AG04450 (cell line): ENCODE data around the gene NUP98. TPM values are rescaled to one million over a fixed set of nuclear protein-coding genes. Genes with fewer than 3 reads are reported as not detected.
A peak's percentile ranks its signal among the peaks of the same experiment; 100 is the strongest.

ENCODE experiments used
- CTCF ChIA-PET: fragments of 300-600, 350-600 bp; formaldehyde crosslinking; extraction: SDS; loops from one replicate; lab custom pipeline; 2022; ENCODE audit warnings: antibody characterized with exemption, inconsistent platforms; lab: Charles Lee
- POLR2A ChIA-PET: fragments of 350-600 bp; formaldehyde crosslinking; extraction: SDS; loops from one replicate; lab custom pipeline; 2021; ENCODE audit warnings: antibody characterized with exemption, inconsistent platforms; lab: Yijun Ruan, JAX
- DNase-seq: peaks from one replicate; pipeline ENCODE4 v3.0.0-alpha.2; 2011; ENCODE audit warnings: low read depth, low spot score
- H3K27ac ChIP-seq: one replicate; pipeline ENCODE4 v1.5.1; 2012; ENCODE audit warnings: low read depth, low read length, control low read depth
- H3K27me3 ChIP-seq: one replicate; pipeline ENCODE4 v1.6.0; 2012; ENCODE audit warnings: low read length; ENCODE audit not compliant: control insufficient read depth, insufficient read depth
- H3K4me3 ChIP-seq: 2 replicates; pipeline ENCODE4 v1.5.1; 2011; ENCODE audit warnings: mild to moderate bottlenecking, low read depth, low read length, control low read depth
- H3K9me3 ChIP-seq: 2 replicates; pipeline ENCODE4 v1.5.1; 2012; ENCODE audit warnings: low read length; ENCODE audit not compliant: control insufficient read depth, insufficient read depth
- CTCF ChIP-seq: IDR thresholded peaks from 2 replicates; pipeline ENCODE4 v1.5.1; 2011; ENCODE audit warnings: low read depth, low read length, control low read depth, inconsistent platforms
- polyA plus RNA-seq: library from polyadenylated mRNA; depleted of rRNA; stranded (reverse); fragments of >200 nt; gene quantifications from 2 replicates; pipeline ENCODE4 v1.2.3, GENCODE V29; 2011

The NUP98 gene
- polyA plus RNA-seq, 1 experiment = 90.7 TPM

GRCh38 chr11:3642071-3642951, 155.0 kb downstream of the NUP98 start:
- DNase-seq = peak; percentile 26
- TF ChIP-seq CTCF = no peak
- Histone ChIP-seq H3K27ac (no peak overlapping the region), H3K27me3 (peaks cover 10% of the 10 kb centered on the region), H3K9me3 (no peaks in the 10 kb centered on the region; the same call in 1 of the 2 replicates), H3K4me3 (peak overlapping the region; percentile 62)
- CTCF ChIA-PET = no interaction called here
- POLR2A ChIA-PET = interaction anchor here (0.6 kb wide), 1 partner anchor 133 kb away, joined by 4 read pairs; no protein-coding TSS in a partner anchor

GRCh38 chr11:3641701-3642070, 155.7 kb downstream of the NUP98 start, which contains the start of gene ART5:
ART5 (minus strand) TSS chr11:3641992; CDS start chr11:3641862, 130 bp downstream.
- POLR2A ChIA-PET = no interaction called here
- no peak for DNase-seq
- CTCF ChIA-PET = no interaction called here
- Histone ChIP-seq H3K27ac (no peak within 1 kb of the TSS), H3K4me3 (peak within 1 kb of the TSS; percentile 62), H3K9me3 (no peaks in the 10 kb centered on the region; the same call in 1 of the 2 replicates), H3K27me3 (peaks cover 12% of the 10 kb centered on the region)
- no peak for TF ChIP-seq CTCF

- no peaks in the 10 kb centered on the region; the same call in 1 of the 2 replicates for H3K9me3 ChIP-seq
- no peak for DNase-seq
- H3K4me3 ChIP-seq = no peak overlapping the region
- TF ChIP-seq CTCF = no peak
- ChIA-PET CTCF (no interaction called here), POLR2A (no interaction called here)
- no peak overlapping the region for H3K27ac ChIP-seq
- peaks cover 12% of the 10 kb centered on the region for H3K27me3 ChIP-seq
These were observed 156.2 kb downstream of the NUP98 start for GRCh38 chr11:3641191-3641590.

DNA sequence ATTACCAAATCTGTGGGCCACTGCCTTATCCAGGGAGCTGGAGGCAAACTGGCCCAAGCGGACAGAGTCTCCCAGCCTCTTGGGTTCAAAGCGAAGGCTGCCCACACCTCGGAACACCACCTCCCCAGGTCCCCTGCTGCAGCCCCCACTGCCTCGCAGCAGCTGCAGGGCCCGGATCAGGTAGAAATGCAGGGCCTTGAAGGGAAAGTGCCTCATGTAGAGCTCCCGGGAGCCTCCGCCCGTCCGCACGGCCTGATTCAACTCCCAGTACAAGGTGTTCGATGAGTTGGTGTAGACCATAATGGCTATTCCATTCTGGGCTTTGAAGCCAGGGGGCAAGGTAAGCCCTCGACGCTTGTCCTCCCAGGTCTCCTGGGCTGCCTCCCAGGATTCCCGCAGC, 157.5 kb downstream of the NUP98 start:
- ChIA-PET CTCF (no interaction called here), POLR2A (no interaction called here)
- no peak for TF ChIP-seq CTCF
- no peak overlapping the region for H3K27ac ChIP-seq
- no peak overlapping the region for H3K4me3 ChIP-seq
- peaks cover 17% of the 10 kb centered on the region for H3K27me3 ChIP-seq
- no peak for DNase-seq
- no peaks in the 10 kb centered on the region; the same call in 1 of the 2 replicates for H3K9me3 ChIP-seq

- ChIA-PET POLR2A (no interaction called here), CTCF (no interaction called here)
- no peak for TF ChIP-seq CTCF
- Histone ChIP-seq H3K9me3 (no peaks in the 10 kb centered on the region; the same call in 1 of the 2 replicates), H3K4me3 (no peak overlapping the region), H3K27me3 (peaks cover 20% of the 10 kb centered on the region), H3K27ac (no peak overlapping the region)
- no peak for DNase-seq
These were observed 158.8 kb downstream of the NUP98 start for GRCh38 chr11:3638513-3638912.
